Activated CD4-positive, alpha-beta T cell treated with anti-CD3 and anti-CD28 coated beads, Interleukin-2, Interleukin-6, amounts not matched to agents 100 ng/mL and 50 ng/mL, durations not matched to agents 16 hours and 8 hours (primary cell): ENCODE measurements around the gene PLEKHJ1.

Experiments used
- DNase-seq: peaks from one replicate; pipeline ENCODE4 v3.0.0-alpha.2; 2020

PLEKHJ1 gene

GRCh38 chr19:2195361-2195760, 40.8 kb downstream of the PLEKHJ1 start:
- no peak for DNase-seq

GRCh38 chr19:2194513-2195078, 41.5 kb downstream of the PLEKHJ1 start:
- no peak for DNase-seq

- no peak for DNase-seq
Observed at GRCh38 chr19:2193807-2194206, 42.3 kb downstream of the PLEKHJ1 start.

- DNase-seq: no peak
Observed at GRCh38 chr19:2192862-2193261, 43.3 kb downstream of the PLEKHJ1 start.

- DNase-seq: no peak
Observed at GRCh38 chr19:2191456-2192310, 44.4 kb downstream of the PLEKHJ1 start.

DNA sequence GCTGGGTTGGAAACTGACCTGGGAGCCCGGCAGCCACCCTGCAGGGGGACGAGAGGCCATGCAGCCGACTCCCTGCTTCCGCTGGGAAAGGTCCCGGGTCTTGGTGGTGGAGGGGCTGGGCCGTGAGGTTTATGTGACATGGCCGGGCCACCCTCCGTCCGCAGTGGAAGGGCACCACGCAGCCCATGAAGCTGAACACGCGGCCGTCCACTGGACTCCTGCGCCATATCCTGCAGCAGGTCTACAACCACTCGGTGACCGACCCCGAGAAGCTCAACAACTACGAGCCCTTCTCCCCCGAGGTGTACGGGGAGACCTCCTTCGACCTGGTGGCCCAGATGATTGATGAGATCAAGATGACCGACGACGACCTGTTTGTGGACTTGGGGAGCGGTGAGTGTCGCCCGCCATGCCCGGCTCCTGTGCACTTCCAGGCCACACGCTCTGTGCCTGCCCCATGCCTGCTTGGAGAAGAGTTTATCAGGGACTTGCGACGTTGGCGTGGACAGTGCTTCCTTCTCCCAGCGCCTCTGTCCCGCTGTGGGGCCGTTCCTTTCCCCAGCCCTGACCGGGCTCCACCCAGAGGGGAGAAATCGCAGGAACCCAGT, 45.2 kb downstream of the PLEKHJ1 start:
- no peak for DNase-seq

- DNase-seq: no peak
Observed at GRCh38 chr19:2189880-2190279, 46.2 kb downstream of the PLEKHJ1 start.

- no peak for DNase-seq
Observed at GRCh38 chr19:2188708-2189385, 47.3 kb downstream of the PLEKHJ1 start.

DNA sequence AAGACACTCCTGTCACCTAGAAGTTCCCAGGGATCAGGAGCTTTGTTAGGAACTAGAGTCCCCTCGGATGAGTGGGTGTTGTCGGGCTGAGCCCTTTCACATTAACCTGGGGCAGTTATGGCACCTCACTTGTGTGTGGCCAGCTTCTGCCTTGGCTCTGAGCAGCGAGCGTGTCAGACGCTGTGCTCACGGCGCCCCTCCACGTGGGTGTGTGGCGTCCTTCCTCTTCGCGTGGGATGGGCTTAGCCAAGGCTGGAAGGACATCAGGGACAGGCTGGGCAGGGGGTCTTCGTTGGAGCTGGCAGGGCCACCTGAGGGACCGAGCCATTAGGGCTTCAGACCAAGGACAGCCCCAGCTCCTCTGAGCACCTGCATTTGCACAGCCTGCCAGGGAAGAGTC, 49.0 kb downstream of the PLEKHJ1 start:
- no peak for DNase-seq

GRCh38 chr19:2186071-2186846, 49.9 kb downstream of the PLEKHJ1 start:
- no peak for DNase-seq

GRCh38 chr19:2185734-2186070, 50.4 kb downstream of the PLEKHJ1 start:
- no peak for DNase-seq

DNA sequence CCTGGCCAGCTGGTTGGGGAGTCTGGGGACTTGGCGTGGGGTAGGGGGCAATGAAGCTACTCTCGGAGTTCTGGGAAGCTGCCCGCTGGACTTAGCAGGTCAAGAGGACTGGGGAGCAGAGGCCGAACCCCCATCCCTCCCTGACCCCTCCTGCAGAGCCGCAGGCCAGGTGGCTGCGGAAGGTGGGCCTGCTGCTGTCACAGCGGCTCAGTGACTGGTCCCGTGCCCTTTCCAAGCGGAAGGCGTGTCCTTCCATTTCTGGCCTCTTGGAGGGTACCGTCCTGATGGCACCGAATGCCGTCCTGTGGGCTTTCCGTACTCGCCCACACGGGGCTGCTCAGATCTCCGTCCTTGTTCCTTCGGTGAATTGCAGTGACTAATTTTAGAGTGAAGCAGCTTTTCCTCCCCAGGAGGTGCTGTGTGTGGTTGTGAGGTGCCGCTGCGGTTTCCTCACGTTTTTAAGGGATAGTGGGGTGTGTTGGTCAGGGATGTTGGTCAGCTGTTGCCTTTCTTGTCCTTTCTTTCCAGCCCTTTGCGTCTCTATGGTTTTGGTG, 51.6 kb downstream of the PLEKHJ1 start:
- DNase-seq: no peak
